Tibial artery (tissue), 4 donors: Measurements from ENCODE around the gene CDH26.
A peak's percentile ranks its signal among the peaks of the same experiment; 100 is the strongest.

Experiments used
- DNase-seq, 2 donors: peaks; one replicate each; pipeline ENCODE4 v3.0.0-alpha.2; 2019
- H3K27ac ChIP-seq, 2 donors: fragments of 200-600 bp; sonication (generic) in 1 of 2; 1 replicate in 1 of 2; 2 replicates in 1 of 2; pipeline ENCODE4 v1.5.1; 2018 to 2019; ENCODE audit warnings: mild to moderate bottlenecking in 1 of 2
- H3K27me3 ChIP-seq, 2 donors: fragments of 200-600 bp; sonication (generic) in 1 of 2; one replicate each; pipeline versions ENCODE4 v1.5.1 to v1.6.0; 2016 to 2019
- H3K36me3 ChIP-seq, 3 donors: fragments of 200-600 bp; sonication (generic) in 2 of 3; one replicate each; pipeline ENCODE4 v1.5.1; 2016 to 2019; ENCODE audit warnings: mild to moderate bottlenecking in 2 of 3
- H3K4me1 ChIP-seq, 4 donors: fragments of 200-600 bp; sonication (generic) in 2 of 4; 1 replicate in 3 of 4; 2 replicates in 1 of 4; pipeline ENCODE4 v1.5.1; 2016 to 2019
- H3K4me3 ChIP-seq, 2 donors: fragments of 200-600 bp; sonication (generic) in 1 of 2; 1 replicate in 1 of 2; 2 replicates in 1 of 2; pipeline ENCODE4 v1.5.1; 2018 to 2019; ENCODE audit warnings: mild to moderate bottlenecking in 2 of 2
- H3K9me3 ChIP-seq, 3 donors: fragments of 200-600 bp; sonication (generic) in 1 of 3; one replicate each; pipeline ENCODE4 v1.5.1; 2016 to 2019
- CTCF ChIP-seq, 2 experiments: fragments of 200-600 bp in 1 of 2; fragments of 450-650 bp in 1 of 2; IDR thresholded peaks; one replicate each; pipeline ENCODE4 v1.5.1; 2017 to 2019; ENCODE audit warnings: antibody characterized with exemption in 2 of 2, mild to moderate bottlenecking in 1 of 2, moderate library complexity in 1 of 2
- intact Hi-C: fragments of 100-400 bp; cut with DNase I; formaldehyde crosslinking; loops from one replicate; pipeline ENCODE4 v1.15.0; 2023; ENCODE audit warnings: low total_unique reads

Gene CDH26

GRCh38 chr20:60052322-60052721 lies 94.1 kb downstream of the CDH26 start:
- no peaks in the 10 kb centered on the region for H3K9me3 ChIP-seq
- no peak for DNase-seq
- H3K36me3 ChIP-seq, result no peaks in the 10 kb centered on the region
- intact Hi-C loops, result no loop called here
- H3K4me1 ChIP-seq, result peaks cover 0 to 1% (median 0%) of the 10 kb centered on the region in 4 donors
- H3K4me3 ChIP-seq, result no peak overlapping the region
- H3K27ac ChIP-seq, result no peak overlapping the region
- no peak for TF ChIP-seq CTCF (IDR thresholded peaks at IDR 0.05)
- peaks cover 0 to 45% of the 10 kb centered on the region in 2 donors for H3K27me3 ChIP-seq

GRCh38 chr20:60053125-60053817 lies 95.0 kb downstream of the CDH26 start:
- Histone ChIP-seq H3K27ac (no peak overlapping the region), H3K9me3 (no peaks in the 10 kb centered on the region), H3K36me3 (no peaks in the 10 kb centered on the region), H3K27me3 (peaks cover 0 to 45% of the 10 kb centered on the region in 2 donors), H3K4me3 (no peak overlapping the region), H3K4me1 (peaks cover 0 to 8% (median 3%) of the 10 kb centered on the region in 4 donors)
- no peak for DNase-seq
- no peak for TF ChIP-seq CTCF (IDR thresholded peaks at IDR 0.05)
- intact Hi-C loops, result no loop called here

GRCh38 chr20:60053818-60054190 lies 95.6 kb downstream of the CDH26 start:
- intact Hi-C loops, result no loop called here
- Histone ChIP-seq H3K27me3 (peaks cover 0 to 45% of the 10 kb centered on the region in 2 donors), H3K4me3 (no peak overlapping the region), H3K36me3 (no peaks in the 10 kb centered on the region), H3K27ac (no peak overlapping the region), H3K9me3 (no peaks in the 10 kb centered on the region), H3K4me1 (peaks cover 0 to 13% (median 4%) of the 10 kb centered on the region in 4 donors)
- no peak for DNase-seq
- no peak for TF ChIP-seq CTCF (IDR thresholded peaks at IDR 0.05)

- no peaks in the 10 kb centered on the region for H3K36me3 ChIP-seq
- no peaks in the 10 kb centered on the region for H3K9me3 ChIP-seq
- H3K4me3 ChIP-seq, result no peak overlapping the region
- peaks cover 0 to 45% of the 10 kb centered on the region in 2 donors for H3K27me3 ChIP-seq
- intact Hi-C loops, result no loop called here
- TF ChIP-seq CTCF (IDR thresholded peaks at IDR 0.05), result no peak
- no peak for DNase-seq
- no peak overlapping the region for H3K27ac ChIP-seq
- peaks cover 0 to 13% (median 4%) of the 10 kb centered on the region in 4 donors for H3K4me1 ChIP-seq
These were observed 96.8 kb downstream of the CDH26 start for GRCh38 chr20:60054716-60055634.

- Histone ChIP-seq H3K27ac (no peak overlapping the region), H3K36me3 (no peaks in the 10 kb centered on the region), H3K4me3 (no peak overlapping the region), H3K4me1 (peaks cover 0 to 13% (median 4%) of the 10 kb centered on the region in 4 donors), H3K27me3 (peaks cover 0 to 45% of the 10 kb centered on the region in 2 donors), H3K9me3 (no peaks in the 10 kb centered on the region)
- DNase-seq, result peak; percentile 68 to 75
- intact Hi-C loops, result no loop called here
- no peak for TF ChIP-seq CTCF (IDR thresholded peaks at IDR 0.05)
These were observed 97.5 kb downstream of the CDH26 start for GRCh38 chr20:60055740-60056139.
